Eye (tissue), 1 donor: ENCODE measurements around the gene LEO1.

Source experiments
- DNase-seq: peaks from one replicate; pipeline ENCODE4 v3.0.0-alpha.2; 2015

LEO1 gene

DNA sequence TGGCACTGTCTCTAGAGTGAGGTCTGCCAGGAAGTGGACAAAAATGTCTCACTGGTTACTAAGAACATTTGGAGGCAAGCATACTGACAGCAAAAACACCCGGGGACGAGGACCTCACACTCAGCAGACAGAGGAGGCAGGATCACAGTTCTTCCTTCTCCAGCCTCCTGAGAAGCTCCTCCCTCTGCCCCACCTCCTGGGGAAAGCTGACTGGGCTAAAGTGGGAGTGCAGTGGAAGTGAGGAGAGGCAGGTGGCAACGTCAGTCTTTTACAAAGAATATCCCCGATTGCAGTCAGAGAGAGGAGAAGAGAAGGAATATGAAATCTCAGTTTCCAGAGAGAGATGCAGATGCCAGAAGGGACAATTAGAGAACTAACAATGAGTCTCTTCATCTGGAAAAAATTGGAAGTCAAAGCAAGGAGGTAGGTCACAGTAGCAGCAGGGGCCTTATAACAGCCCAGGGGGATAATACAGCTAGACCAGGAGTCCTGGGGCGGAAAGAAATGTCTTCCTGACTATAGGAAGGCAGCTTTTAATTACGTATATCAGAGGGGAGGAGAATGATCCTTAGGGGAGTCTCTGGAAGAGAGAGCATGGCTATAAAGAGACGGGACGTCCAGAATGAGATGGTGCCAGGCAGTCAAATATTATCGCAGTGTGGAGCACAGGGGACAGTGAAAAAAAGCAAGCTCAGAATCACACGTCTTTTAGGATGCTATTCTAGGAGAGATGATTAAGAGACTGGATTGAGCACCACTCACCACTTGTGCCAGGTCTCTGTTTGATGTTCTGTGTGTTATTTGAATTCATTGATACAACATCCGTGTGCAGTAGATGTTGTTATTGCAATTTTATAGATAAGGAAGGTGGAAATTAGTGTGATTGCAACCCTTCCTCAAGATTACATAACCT, 47.2 kb downstream of the LEO1 start:
- peak; percentile 90 for DNase-seq

DNA sequence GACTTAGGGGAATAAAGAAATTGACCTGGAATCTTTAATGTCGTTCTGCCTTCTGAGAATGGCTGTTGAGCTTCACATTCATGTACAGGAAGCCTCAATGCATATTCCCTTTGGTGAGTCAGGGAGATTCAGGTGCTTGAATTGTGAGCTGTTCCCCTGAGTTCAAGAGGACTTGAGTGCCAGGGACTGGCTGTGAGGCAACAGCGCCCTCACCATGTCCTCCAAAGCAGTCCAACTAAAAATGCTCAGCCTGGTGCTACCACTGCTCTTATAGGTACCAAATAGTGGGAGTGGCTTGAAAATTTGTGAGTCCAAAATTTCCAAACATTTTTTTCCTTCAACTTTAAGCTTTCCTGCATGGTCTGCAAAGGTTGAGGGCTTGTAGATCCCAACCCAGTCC, 54.1 kb downstream of the LEO1 start:
- no peak for DNase-seq

DNA sequence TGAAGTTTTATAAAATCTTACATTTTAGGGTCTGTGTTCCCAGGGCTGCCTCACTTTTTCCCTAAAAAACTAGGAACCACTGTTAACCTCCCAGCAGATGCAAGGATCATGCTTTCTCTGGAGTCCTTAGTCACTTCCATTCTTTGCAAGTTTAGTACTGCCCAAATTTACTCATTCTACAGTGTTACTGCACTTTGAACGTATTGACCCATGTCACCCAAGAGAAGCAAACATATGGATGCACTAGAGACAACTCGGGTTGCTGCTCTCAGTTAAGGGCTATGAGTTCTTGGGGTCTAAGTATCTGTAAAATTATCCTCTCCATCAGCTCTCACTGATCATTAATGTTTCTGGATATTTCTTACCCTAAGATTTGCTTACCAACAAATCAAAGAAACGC, 59.0 kb downstream of the LEO1 start:
- no peak for DNase-seq

DNA sequence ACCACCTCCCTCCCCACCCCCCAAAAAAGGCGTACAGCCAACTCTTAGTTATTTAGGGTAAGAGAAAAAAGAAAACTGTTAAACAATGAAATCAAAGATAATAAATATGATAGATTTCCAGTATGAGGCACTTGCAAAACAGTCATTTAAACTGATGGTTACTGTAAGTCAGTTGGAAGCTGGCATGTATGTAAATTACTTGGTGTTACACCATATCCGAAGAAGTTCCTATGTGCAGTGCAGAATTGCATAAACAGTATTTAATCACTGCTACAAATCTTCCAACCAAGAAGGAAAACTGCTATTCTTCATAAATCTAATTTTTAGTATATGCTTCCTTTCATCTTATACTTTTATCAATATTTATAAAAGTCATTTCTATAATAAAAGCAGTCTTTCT, 62.0 kb downstream of the LEO1 start:
- DNase-seq = no peak

DNA sequence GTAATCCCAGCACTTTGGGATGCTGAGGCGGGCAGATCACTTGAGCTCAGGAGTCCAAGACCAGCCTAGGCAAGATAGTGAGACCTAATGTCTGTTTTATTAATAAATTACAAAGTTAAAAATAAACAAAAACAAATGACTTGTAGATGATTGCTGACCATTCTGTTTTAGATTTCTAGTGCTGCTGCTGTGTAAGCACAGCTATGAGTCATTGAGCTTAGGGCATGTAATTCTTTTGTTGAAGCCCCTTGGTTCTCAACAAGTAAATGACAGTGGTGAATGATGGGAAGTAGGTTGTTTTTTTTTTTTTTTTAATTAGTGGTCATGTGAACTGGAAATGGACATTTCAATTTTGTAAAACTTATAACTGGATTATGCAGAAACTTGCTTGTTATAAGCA, 63.3 kb downstream of the LEO1 start:
- DNase-seq = no peak

DNA sequence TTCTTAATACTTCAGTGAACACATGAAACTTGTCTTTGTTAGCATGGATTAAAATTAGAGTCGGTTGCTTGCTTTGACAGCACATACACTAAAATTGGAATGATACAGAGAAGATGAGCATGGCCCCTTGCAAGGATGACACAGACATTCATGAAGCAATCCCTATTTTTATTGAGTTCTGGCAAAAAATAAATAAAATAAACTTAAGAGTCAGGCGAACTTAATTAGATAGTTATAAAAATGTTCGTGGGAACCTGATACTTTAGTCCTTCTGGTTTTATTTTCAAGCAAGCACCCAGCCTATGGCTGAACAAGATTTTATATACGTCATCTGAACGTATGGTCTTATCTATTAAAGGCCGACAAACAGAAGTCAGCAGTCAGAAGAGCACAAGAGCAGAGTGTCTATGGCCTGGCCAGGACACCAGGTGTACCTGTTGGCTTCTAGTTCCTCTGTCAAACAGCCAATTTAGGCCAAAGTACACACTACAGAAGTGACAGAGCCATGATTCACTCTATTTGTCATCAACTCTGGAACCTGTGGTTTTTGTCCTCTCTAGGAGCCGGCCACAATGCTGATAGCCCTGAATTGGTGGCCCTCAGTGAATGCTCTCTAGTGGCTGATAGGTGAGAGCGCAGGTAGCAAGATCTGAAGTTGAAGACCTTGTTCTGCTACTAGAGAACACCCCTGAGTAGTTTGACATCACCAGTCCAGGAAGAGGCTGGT, 64.3 kb downstream of the LEO1 start:
- DNase-seq = no peak

DNA sequence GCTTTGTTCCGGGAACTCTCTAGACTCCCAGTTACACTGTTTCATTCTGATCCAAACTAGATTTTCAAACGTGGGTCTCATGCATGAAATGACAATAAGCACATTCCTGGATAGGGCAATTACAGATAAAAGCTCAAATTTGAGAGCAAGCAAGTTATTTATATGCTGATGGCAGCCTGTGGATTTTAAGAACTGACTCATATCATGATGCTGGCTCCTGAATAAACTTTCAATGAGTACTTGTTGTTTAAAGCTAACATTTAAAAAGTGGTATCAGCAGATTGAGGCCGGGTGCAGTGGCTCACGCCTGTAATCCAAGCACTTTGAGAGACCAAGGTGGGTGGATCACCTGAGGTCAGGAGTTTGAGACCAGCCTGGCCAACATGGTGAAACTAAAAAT, 66.6 kb downstream of the LEO1 start:
- no peak for DNase-seq

DNA sequence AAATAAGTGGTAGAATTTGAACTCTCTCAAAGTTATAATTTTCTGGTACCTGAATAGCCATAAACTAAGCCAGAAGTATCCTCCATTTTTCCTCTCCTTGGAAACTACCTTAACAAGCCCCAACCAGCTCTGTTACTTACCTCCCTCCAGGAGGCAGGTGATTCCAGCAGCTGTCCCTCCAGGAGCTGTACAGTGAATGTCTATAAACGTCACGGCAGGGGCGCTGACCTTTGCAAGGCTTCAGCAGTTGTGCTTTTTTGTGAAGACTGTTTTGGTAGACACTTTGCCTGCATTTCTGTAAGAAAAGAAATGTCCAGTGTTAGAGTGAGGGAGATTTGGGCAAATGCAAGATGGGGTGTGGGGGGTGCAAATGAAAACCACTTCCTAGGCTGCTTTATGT, 67.2 kb downstream of the LEO1 start:
- DNase-seq = no peak

DNA sequence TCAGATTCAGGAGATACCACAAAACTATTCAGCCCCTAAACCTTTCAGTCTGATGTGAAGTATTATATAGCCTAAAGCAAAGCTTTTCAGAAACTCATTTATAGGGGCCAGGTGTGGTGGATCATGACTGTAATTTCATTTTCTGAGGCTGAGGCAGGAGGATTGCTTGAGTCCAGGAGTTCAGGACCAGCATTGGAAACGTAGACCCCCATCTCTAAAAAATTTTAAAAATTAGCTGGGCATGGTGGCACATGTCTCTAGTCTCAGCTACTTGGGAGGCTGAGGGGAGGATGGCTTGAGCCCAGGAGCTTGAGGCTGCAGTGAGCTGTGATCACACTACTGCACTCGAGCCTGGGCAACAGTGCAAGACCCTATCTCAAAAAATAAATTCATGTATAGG, 82.1 kb downstream of the LEO1 start:
- DNase-seq = no peak

DNA sequence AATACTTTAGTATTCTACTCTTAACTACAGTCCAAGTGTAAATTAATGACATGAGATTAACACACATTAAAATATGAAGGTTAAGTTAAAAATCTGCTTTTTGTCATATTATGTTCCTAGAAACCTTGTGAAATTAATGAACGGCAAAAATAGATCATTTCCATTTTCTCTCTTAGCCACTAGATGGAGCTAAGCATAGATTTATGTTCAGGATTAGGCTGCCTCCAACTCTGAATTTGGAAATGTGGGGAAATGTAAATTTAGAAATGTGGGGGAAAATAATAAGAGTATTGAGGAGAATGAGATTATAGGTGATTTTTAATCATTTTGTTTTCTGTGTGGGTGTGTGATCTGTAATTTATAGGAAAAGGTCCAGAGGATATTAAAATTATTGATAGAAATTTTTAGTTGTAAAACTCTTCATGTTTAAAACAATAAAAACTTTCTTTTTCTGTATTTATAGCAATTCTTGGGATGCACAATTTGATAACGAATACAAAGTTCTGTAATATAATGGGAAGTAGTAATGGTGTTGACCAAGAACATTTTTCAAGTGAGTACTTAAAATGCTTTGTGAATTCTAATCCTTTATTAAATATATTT, 82.9 kb downstream of the LEO1 start:
- peak; percentile 47 for DNase-seq
